GM12801 (cell line): ENCODE results near the gene VAC14.

Experiments
- CTCF ChIP-seq: IDR thresholded peaks from one replicate; pipeline ENCODE4 v1.5.1; 2011; ENCODE audit warnings: control low read depth; ENCODE audit not compliant: insufficient read length; ENCODE audit errors: extremely low read depth

Gene VAC14

DNA sequence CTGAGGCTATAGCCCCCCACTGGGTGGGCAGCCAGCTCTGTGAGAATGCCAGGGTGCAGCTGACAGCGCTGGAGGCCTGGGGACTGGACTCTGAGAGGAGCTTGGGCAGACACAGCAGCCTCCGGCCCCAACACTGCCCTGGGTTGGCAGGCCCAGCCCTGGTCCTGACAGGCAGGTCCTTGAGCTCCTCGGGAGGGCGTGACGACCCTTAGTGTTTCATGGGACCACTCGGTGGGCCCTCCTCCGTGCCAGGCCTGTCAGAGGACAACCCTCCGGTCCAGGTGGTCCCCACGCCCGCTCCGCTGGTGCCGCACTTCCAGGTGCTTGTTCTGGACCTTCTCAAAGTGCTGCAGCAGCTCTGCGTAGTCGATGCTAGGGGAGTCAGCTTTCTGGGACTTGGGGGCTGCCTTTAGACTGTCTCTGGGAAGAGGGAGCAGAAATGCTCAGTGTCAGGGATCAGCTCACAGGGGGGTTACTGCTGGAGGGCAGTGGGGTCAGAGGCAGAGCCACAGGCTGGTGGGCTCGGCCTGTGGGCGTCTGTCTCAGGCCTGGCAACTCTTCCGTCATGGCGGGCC lies 113.2 kb downstream of the VAC14 start:
- TF ChIP-seq CTCF = no peak

GRCh38 chr16:70687102-70687511 lies 113.9 kb downstream of the VAC14 start:
- TF ChIP-seq CTCF = no peak

DNA sequence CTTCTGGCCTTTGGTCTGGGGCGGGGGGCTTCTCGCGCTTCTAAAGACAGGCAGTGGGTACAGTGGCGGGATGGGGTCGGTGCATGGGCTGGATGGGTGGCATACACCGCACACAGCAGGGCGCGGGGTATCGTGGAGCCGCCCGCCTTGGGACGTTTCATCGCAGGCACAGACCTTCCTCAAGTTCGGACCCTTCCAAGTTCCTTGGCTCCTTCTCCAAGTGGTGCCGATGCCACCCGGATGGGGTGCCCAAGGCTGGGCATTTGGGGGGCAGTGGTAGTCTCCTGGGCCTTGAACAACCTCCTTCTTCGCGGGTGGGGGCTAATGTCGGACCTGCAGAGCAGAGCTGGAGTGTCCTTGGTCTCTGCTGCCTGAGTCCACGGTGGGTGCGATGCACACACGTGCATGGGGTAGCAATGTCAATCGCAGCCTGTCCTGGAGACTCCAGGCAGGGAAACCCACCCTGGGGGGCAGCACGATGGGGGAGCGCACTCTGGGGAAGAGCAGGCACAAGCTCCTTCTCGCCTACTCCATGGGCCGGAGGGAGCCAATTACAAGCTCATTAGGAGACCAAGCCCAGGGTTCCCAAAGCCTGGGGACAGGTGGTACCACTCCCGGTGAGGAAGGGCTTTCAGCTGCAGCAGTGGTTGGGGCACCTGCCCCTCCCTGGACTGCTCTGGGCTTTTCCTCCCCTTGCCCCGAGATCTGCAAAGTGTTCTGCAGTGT lies 114.4 kb downstream of the VAC14 start:
- TF ChIP-seq CTCF = no peak

- no peak for TF ChIP-seq CTCF
Measured at GRCh38 chr16:70685938-70686375, 115.0 kb downstream of the VAC14 start, which contains the start of gene MTSS2. MTSS2 (minus strand) TSS chr16:70686053; CDS start chr16:70685791, 262 bp downstream.

DNA sequence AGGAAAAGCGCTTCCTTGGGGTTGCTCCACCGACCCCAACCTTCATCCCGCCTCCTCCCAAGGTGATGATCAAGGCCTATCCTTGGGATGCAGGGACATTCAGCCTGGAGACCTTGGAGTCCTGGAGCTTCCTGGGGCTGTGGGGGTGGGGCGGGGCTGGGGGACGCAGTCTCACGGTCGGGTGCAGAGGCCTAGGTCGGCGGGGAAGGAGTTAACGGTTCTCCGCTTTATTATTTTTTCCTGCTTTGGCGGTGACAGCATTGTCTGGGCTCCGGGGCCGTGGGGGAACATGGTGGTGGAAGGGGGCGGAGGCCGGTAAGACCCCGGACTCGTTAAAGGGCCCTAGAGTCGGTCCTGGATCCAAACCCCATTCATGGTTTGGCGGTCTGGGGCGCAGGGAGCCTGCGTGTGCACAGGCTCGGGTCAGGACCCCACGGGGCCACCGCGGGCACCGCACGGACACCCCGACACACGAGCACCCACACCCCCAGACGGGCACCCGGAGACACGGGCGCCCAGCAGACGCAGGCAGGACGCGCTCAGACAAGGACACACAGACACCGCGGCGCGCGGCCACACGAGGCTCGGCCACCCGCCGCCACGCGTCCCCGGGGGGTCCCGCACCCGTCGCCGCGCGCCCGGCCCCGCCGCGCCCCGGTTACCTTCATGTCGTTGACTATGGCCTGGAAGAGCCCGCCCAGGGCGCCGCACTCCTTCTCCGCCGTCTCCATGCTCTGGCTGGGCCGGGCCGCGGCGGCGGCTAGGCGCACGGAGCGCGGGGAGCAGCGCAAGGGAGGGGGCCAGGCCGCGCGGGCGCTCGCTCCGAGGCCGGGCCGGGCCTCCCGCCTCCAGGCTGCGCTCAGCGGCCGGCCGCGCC lies 115.7 kb downstream of the VAC14 start:
- TF ChIP-seq CTCF = no peak

DNA sequence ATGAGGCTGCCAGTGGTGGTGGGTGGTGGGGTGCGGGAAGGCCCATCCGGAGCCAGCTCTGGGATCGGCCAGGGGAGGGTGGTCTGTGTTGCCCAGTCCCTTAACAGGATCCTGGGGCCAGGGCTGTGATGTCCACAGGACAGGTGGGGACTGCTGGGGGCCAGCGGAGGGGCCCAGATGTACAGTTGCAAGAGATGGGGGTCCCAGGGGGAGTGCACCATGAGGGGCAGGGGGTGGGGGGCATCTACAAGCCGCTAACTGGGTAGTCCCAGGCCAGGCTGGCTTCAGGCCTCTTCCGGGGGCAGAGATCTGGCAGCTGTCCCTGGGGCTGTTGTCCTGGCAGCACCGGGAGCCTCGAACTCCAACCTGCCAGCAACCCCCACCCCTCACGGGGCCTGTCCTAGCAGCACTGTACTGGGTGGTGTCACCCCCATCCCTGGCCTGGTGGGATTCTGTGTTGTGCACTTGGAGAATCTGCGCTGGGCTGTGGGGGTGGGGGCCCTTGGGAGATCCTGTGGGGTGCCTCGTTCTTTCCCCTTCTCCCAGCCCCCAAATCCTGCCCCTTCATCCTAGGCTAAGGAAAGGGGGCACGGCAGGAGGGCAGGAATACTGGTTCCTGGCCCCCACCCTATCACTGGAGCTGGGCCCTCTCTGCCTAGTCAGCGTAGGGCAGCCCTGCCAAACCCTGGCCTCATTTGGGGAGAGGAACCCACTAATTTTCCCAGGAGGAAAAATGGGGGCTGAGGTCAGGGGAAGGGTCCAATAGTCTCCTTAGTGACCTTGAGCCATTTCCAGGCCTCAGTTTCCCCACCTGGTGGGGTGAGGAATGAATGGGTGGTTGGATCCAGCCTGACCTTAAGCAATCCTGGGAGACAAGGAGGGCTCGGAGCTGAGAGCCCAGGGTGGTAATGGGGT lies 116.6 kb downstream of the VAC14 start:
- no peak for TF ChIP-seq CTCF
